ENCODE measurements around the gene LIPH. TPM values are rescaled to one million over a fixed set of nuclear protein-coding genes. Genes with fewer than 3 reads are reported as not detected.
"Not testable (repeated sequence)": the region's sequence is repeated elsewhere in the genome, so short reads cannot be mapped to it uniquely, and the experiment has no call there.

The LIPH gene
- total RNA-seq, 1 donor from 2014 or later = not detected

DNA sequence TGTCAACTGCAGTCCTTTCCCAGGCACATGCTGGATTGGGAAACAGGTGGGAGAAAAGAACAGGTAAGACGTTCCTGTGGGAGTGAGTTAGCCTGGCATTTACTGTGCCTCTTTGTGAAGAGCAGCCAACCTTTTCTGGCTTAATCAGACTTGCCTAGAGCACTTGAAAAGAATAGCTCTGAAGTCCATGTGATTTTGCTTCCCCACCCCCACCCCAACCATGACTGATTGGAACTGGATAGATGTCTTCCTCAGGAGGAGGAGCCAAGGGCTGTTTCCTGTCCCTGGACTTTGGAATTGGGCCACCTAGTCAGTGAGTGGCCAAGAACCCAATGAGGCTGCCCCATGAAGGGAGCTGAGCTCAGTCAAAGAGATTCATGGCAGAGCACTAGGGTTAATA, 48.9 kb downstream of the LIPH start:
- H3K27ac Mint-ChIP-seq = no peak overlapping the region
- H3K4me1 Mint-ChIP-seq (ENCODE audit: low read depth) = peaks cover 1% of the 10 kb centered on the region
- intact Hi-C loops (cut with micrococcal nuclease) = no loop called here
- H3K9me3 Mint-ChIP-seq = no peaks in the 10 kb centered on the region
- peaks cover 5% of the 10 kb centered on the region for H3K27me3 Mint-ChIP-seq (ENCODE audit: low read depth)
- no peak overlapping the region for H3K4me3 Mint-ChIP-seq (ENCODE audit: low read depth)
- DNase-seq (ENCODE audit: low spot score) = no peak
- no peaks in the 10 kb centered on the region for H3K36me3 Mint-ChIP-seq (ENCODE audit: low read depth)

DNA sequence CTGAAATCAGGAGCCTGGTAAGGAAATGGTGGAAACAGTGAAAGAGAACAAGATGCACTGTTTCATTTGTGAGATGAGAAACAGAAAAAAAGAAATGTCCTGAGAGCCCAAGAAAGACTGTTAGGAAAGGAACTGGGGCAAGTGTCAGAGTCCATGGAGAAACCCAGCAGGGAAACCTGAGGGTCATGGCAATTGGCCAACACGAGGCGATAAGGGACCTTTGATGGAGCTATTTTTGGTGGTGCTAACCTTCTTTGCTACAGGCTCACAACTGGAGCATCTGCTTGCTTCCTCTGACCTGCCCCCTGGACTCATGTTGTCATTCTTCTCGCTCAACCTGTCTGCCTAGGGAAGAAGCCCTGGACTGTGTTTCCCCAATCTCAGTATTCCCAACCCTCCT, 49.4 kb downstream of the LIPH start:
- no peak for DNase-seq (ENCODE audit: low spot score)
- peaks cover 1% of the 10 kb centered on the region for H3K4me1 Mint-ChIP-seq (ENCODE audit: low read depth)
- no peak overlapping the region for H3K4me3 Mint-ChIP-seq (ENCODE audit: low read depth)
- intact Hi-C loops (cut with micrococcal nuclease) = no loop called here
- H3K9me3 Mint-ChIP-seq = no peaks in the 10 kb centered on the region
- peaks cover 5% of the 10 kb centered on the region for H3K27me3 Mint-ChIP-seq (ENCODE audit: low read depth)
- no peak overlapping the region for H3K27ac Mint-ChIP-seq
- H3K36me3 Mint-ChIP-seq (ENCODE audit: low read depth) = no peaks in the 10 kb centered on the region

DNA sequence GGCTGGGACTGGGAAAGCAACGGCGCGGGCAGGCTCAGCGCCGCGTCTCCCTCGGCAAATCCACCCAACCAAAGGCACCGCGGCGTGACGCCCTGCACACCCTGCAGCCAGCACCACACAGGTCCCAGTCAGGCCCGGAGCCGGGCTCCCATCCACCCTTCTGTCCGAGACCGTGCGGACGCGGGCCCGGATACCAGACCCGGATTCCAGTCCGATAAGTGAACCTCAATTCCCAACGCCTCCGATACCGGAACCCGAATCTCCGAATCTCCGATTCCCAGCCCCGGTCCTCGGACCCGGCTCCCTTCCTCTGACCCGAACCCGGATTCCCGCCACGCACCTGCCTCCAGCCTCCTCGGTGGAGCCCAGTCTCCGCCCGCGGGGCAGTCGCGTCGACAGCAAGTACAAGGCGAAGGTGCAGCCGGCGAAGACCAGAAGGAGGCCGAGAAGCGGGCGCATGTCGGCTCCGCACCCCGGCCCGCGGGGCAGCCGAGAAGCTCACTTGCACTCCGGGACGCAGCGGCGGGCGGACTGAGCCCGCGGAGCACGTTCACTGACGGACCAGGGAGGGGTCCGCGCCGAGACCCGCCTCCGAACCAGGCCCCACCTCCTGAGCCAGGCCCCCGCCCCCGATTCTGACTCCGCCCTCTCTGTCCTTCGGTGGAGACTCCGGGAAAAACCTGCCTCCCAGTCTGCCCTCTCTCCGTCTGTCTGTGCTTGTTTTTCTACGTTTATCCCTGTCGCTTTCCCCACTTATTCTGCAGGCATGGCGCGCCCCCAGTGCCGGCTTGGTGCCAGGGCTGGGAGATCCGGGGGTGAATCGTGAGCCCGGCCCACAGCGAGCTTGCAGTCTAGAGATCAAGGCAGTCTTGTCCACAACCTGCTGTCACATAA, 53.6 kb downstream of the LIPH start, which contains the start of gene TMEM41A:
TMEM41A (minus strand) TSS at position 533 of the 894 bp plus-strand sequence; CDS start at position 459, 74 bp downstream.
- Mint-ChIP-seq H3K36me3 (ENCODE audit: low read depth) (peaks cover 21% of the 10 kb centered on the region), H3K4me3 (ENCODE audit: low read depth) (peak within 1 kb of the TSS; percentile 91), H3K4me1 (ENCODE audit: low read depth) (peaks cover 12% of the 10 kb centered on the region), H3K9me3 (no peaks in the 10 kb centered on the region), H3K27me3 (ENCODE audit: low read depth) (peaks cover 5% of the 10 kb centered on the region), H3K27ac (peak within 1 kb of the TSS; percentile 91)
- intact Hi-C loops (cut with micrococcal nuclease) = loop anchor here (1.0 to 10.0 kb wide), 3 partner anchors 56 to 216 kb away; partner anchors contain the start of genes LIPH and SENP2
- peak; percentile 87 for DNase-seq (ENCODE audit: low spot score)

DNA sequence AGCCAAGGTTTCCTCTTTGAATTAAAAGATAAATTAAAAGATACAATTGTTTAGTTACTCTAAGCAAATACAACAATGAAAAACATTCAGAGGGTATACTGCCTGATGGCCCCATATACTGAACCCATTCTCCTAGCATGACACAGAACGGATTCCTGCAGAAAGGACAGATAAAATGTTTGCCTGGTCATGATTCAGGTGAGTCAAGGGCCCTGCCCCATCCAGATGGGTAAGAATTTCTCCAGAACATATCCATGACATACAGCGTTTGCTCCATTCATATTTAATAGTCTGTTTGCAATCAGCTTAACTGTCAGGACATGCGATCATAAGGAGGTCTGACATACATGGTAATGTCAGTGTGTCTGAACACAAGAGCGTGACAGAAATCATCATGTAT, 62.1 kb downstream of the LIPH start:
- peaks cover 2% of the 10 kb centered on the region for H3K4me1 Mint-ChIP-seq (ENCODE audit: low read depth)
- DNase-seq (ENCODE audit: low spot score) = no peak
- intact Hi-C loops (cut with micrococcal nuclease) = loop anchor here (10.0 kb wide), 1 partner anchor 65 kb away; the partner anchor contains the start of gene LIPH
- H3K27ac Mint-ChIP-seq = no peak overlapping the region
- H3K9me3 Mint-ChIP-seq = no peaks in the 10 kb centered on the region
- no peaks in the 10 kb centered on the region for H3K27me3 Mint-ChIP-seq (ENCODE audit: low read depth)
- H3K36me3 Mint-ChIP-seq (ENCODE audit: low read depth) = peaks cover 37% of the 10 kb centered on the region
- no peak overlapping the region for H3K4me3 Mint-ChIP-seq (ENCODE audit: low read depth)

DNA sequence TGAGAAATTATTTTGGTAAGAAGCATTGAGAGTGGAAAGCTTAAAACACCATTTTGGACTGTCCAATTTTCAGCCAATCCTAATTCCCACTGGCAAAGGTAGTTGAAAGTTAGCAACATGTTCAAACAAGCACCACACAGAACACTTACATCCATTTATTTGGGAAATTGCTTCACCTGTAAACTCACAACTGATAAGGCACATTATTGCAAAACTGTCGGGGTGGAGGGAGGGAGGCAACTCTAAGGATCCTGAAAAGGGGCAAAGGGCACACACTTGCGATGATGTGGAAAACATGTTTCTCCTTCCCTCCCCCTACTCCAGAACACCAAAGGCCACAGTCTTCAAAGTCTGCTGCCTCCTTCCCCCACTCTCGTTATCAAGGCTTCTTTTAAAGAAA, 62.9 kb downstream of the LIPH start:
- H3K27ac Mint-ChIP-seq = no peak overlapping the region
- no peaks in the 10 kb centered on the region for H3K9me3 Mint-ChIP-seq
- DNase-seq (ENCODE audit: low spot score) = no peak
- no peak overlapping the region for H3K4me3 Mint-ChIP-seq (ENCODE audit: low read depth)
- intact Hi-C loops (cut with micrococcal nuclease) = no loop called here
- peaks cover 2% of the 10 kb centered on the region for H3K4me1 Mint-ChIP-seq (ENCODE audit: low read depth)
- no peaks in the 10 kb centered on the region for H3K27me3 Mint-ChIP-seq (ENCODE audit: low read depth)
- H3K36me3 Mint-ChIP-seq (ENCODE audit: low read depth) = peaks cover 31% of the 10 kb centered on the region

GRCh38 chr3:185488465-185488864, 63.9 kb downstream of the LIPH start:
- Mint-ChIP-seq H3K27ac (no peak overlapping the region), H3K27me3 (ENCODE audit: low read depth) (no peaks in the 10 kb centered on the region), H3K4me3 (ENCODE audit: low read depth) (no peak overlapping the region), H3K36me3 (ENCODE audit: low read depth) (peaks cover 24% of the 10 kb centered on the region), H3K4me1 (ENCODE audit: low read depth) (peaks cover 2% of the 10 kb centered on the region), H3K9me3 (no peaks in the 10 kb centered on the region)
- no peak for DNase-seq (ENCODE audit: low spot score)
- intact Hi-C loops (cut with micrococcal nuclease) = no loop called here

- intact Hi-C loops (cut with micrococcal nuclease) = no loop called here
- no peak overlapping the region for H3K27ac Mint-ChIP-seq
- H3K36me3 Mint-ChIP-seq (ENCODE audit: low read depth) = peaks cover 38% of the 10 kb centered on the region
- H3K4me1 Mint-ChIP-seq (ENCODE audit: low read depth) = peaks cover 5% of the 10 kb centered on the region
- no peaks in the 10 kb centered on the region for H3K9me3 Mint-ChIP-seq
- no peak for DNase-seq (ENCODE audit: low spot score)
- no peak overlapping the region for H3K4me3 Mint-ChIP-seq (ENCODE audit: low read depth)
- no peaks in the 10 kb centered on the region for H3K27me3 Mint-ChIP-seq (ENCODE audit: low read depth)
Measured at GRCh38 chr3:185486394-185486793, 66.0 kb downstream of the LIPH start.

GRCh38 chr3:185484296-185484695, 68.1 kb downstream of the LIPH start:
- peaks cover 43% of the 10 kb centered on the region for H3K36me3 Mint-ChIP-seq (ENCODE audit: low read depth)
- H3K4me1 Mint-ChIP-seq (ENCODE audit: low read depth) = peaks cover 5% of the 10 kb centered on the region
- intact Hi-C loops (cut with micrococcal nuclease) = no loop called here

DNA sequence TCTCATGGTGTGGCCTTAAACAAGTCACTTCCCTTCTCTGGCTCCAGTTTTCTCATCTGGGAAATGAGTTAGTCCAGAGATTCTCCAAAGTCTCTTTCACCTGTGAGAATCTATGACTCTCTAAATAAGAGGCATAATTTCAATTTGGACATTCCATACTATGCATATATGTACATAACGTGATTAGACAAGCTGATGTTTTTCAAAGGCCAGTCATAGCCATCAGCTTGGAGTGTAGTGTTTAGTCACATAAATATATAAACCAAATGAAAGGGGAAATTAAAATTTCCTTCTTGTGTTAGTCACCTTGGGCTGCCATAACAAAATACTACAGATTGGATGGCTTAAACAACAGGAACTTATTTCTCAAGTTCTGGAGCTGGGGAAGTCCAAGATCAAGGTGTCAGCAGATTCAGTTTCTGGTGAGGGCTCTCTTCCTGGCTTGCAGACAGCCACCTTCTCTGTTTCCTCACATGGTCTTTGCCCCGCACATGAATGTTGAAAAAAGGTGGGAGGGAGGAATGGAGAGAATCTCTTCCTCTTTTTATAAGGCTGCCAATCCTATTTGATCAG, 72.9 kb downstream of the LIPH start:
- H3K4me3 Mint-ChIP-seq (ENCODE audit: low read depth) = no peak overlapping the region
- H3K4me1 Mint-ChIP-seq (ENCODE audit: low read depth) = peaks cover 5% of the 10 kb centered on the region
- intact Hi-C loops (cut with micrococcal nuclease) = no loop called here
- DNase-seq (ENCODE audit: low spot score) = no peak
- peaks cover 6% of the 10 kb centered on the region for H3K9me3 Mint-ChIP-seq
- H3K27ac Mint-ChIP-seq = no peak overlapping the region
- H3K36me3 Mint-ChIP-seq (ENCODE audit: low read depth) = peaks cover 36% of the 10 kb centered on the region
- no peaks in the 10 kb centered on the region for H3K27me3 Mint-ChIP-seq (ENCODE audit: low read depth)

More at GRCh38 chr3:185484296-185484695, 68.1 kb downstream of the LIPH start:
- DNase-seq (ENCODE audit: low spot score) = no peak
- peaks cover 6% of the 10 kb centered on the region for H3K9me3 Mint-ChIP-seq
- no peak overlapping the region for H3K27ac Mint-ChIP-seq
- no peak overlapping the region for H3K4me3 Mint-ChIP-seq (ENCODE audit: low read depth)
- H3K27me3 Mint-ChIP-seq (ENCODE audit: low read depth) = no peaks in the 10 kb centered on the region

GRCh38 chr3:185477316-185477715, 75.1 kb downstream of the LIPH start:
- H3K4me1 Mint-ChIP-seq (ENCODE audit: low read depth) = no peaks in the 10 kb centered on the region
- no peaks in the 10 kb centered on the region for H3K27me3 Mint-ChIP-seq (ENCODE audit: low read depth)
- H3K27ac Mint-ChIP-seq = no peak overlapping the region
- DNase-seq (ENCODE audit: low spot score) = no peak
- peaks cover 25% of the 10 kb centered on the region for H3K36me3 Mint-ChIP-seq (ENCODE audit: low read depth)
- intact Hi-C loops (cut with micrococcal nuclease) = no loop called here
- H3K4me3 Mint-ChIP-seq (ENCODE audit: low read depth) = no peak overlapping the region
- H3K9me3 Mint-ChIP-seq = peaks cover 6% of the 10 kb centered on the region

DNA sequence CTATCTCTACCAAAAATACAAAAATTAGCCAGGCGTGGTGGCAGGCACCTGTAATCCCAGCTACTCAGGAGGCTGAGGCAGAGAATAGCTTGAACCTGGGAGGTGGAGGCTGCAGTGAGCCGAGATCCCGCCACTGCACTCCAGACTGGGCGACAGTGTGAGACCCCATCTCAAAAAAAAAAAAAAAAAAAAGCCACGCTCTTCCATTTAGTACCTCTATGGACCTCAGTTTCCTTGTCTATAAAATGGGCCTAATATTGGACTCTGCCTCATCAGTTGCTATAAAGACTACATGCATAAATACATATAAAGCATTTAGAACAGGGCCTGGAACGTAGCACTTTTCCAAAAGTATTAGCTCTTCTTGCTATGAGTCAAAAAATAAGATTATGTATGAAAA, 77.5 kb downstream of the LIPH start:
- H3K9me3 Mint-ChIP-seq; H3K4me1 Mint-ChIP-seq (ENCODE audit: low read depth); intact Hi-C loops (cut with micrococcal nuclease); DNase-seq (ENCODE audit: low spot score); H3K36me3 Mint-ChIP-seq (ENCODE audit: low read depth); H3K27ac Mint-ChIP-seq; H3K27me3 Mint-ChIP-seq (ENCODE audit: low read depth); H3K4me3 Mint-ChIP-seq (ENCODE audit: low read depth): not testable (repeated sequence)

GRCh38 chr3:185473290-185473815, 79.0 kb downstream of the LIPH start:
- Mint-ChIP-seq H3K27ac (no peak overlapping the region), H3K27me3 (ENCODE audit: low read depth) (no peaks in the 10 kb centered on the region), H3K4me3 (ENCODE audit: low read depth) (no peak overlapping the region), H3K9me3 (no peaks in the 10 kb centered on the region), H3K36me3 (ENCODE audit: low read depth) (peaks cover 4% of the 10 kb centered on the region), H3K4me1 (ENCODE audit: low read depth) (no peaks in the 10 kb centered on the region)
- no peak for DNase-seq (ENCODE audit: low spot score)
- intact Hi-C loops (cut with micrococcal nuclease) = no loop called here

GRCh38 chr3:185470323-185470722, 82.1 kb downstream of the LIPH start:
- no peaks in the 10 kb centered on the region for H3K36me3 Mint-ChIP-seq (ENCODE audit: low read depth)
- no peak overlapping the region for H3K27ac Mint-ChIP-seq
- H3K27me3 Mint-ChIP-seq (ENCODE audit: low read depth) = no peaks in the 10 kb centered on the region
- intact Hi-C loops (cut with micrococcal nuclease) = no loop called here
- H3K4me3 Mint-ChIP-seq (ENCODE audit: low read depth) = no peak overlapping the region
- H3K9me3 Mint-ChIP-seq = no peaks in the 10 kb centered on the region
- no peak for DNase-seq (ENCODE audit: low spot score)
- no peaks in the 10 kb centered on the region for H3K4me1 Mint-ChIP-seq (ENCODE audit: low read depth)

All from activated T-helper 2 cell treated with anti-CD3 and anti-CD28 coated beads, Interferon-gamma antibody, Interleukin-2, Interleukin-4, amounts not matched to agents 10 μg/mL and 5 μg/mL and 100 μg/mL, durations not matched to agents 14 hours and 24 hours and 36 hours (primary cell).